HL-60 (cell line): Measurements from ENCODE around the gene RNF130.
A peak's percentile ranks its signal among the peaks of the same experiment; 100 is the strongest.

ENCODE experiments used
- DNase-seq, 2 experiments: peaks; one replicate each; pipeline ENCODE4 v3.0.0-alpha.2; 2010 to 2020; ENCODE audit warnings: low read depth in 1 of 2, low spot score in 1 of 2
- H3K27ac ChIP-seq: fragments of 250-450 bp; sonication (Bioruptor Pico); replicated peaks from 2 replicates; pipeline ENCODE4 v1.5.1; 2020; ENCODE audit warnings: mild to moderate bottlenecking, moderate library complexity
- H3K27me3 ChIP-seq: fragments of 250-450 bp; sonication (Bioruptor Pico); 2 replicates; pipeline ENCODE4 v1.5.1; 2021; ENCODE audit warnings: mild to moderate bottlenecking, moderate library complexity; ENCODE audit not compliant: insufficient read depth, poor library complexity, severe bottlenecking
- H3K4me3 ChIP-seq: replicated peaks from 2 replicates; pipeline ENCODE4 v1.5.1; 2011; ENCODE audit warnings: mild to moderate bottlenecking, control low read depth, low read length; ENCODE audit not compliant: insufficient read depth
- CTCF ChIP-seq: IDR thresholded peaks from one replicate; pipeline ENCODE4 v1.5.1; 2011; ENCODE audit warnings: low read length, control low read depth, inconsistent platforms; ENCODE audit not compliant: insufficient read depth
- GABPA ChIP-seq: IDR thresholded peaks from 2 replicates; pipeline ENCODE4 v1.6.1; 2012; ENCODE audit warnings: low read depth
- POLR2AphosphoS5 ChIP-seq: IDR thresholded peaks from 2 replicates; pipeline ENCODE4 v1.6.1; 2012; ENCODE audit warnings: low read depth
- SPI1 ChIP-seq: IDR thresholded peaks from 2 replicates; pipeline ENCODE4 v1.6.1; 2012; ENCODE audit warnings: low read depth, mild to moderate bottlenecking, borderline replicate concordance
- TF ChIP-seq, protein P1 (sequence below): IDR thresholded peaks from 2 replicates; pipeline ENCODE4 v1.6.1; 2012; ENCODE audit warnings: low read depth; ENCODE audit not compliant: insufficient replicate concordance

Gene RNF130

GRCh38 chr5:180068519-180069090, 3.0 kb downstream of the RNF130 start:
- DNase-seq: no peak
- peak overlapping the region; percentile 89 for H3K27ac ChIP-seq
- no peak overlapping the region for H3K4me3 ChIP-seq
- no peak for TF ChIP-seq POLR2AphosphoS5
- TF ChIP-seq GABPA: no peak
- no peak for TF ChIP-seq SPI1
- TF ChIP-seq, protein P1, sequence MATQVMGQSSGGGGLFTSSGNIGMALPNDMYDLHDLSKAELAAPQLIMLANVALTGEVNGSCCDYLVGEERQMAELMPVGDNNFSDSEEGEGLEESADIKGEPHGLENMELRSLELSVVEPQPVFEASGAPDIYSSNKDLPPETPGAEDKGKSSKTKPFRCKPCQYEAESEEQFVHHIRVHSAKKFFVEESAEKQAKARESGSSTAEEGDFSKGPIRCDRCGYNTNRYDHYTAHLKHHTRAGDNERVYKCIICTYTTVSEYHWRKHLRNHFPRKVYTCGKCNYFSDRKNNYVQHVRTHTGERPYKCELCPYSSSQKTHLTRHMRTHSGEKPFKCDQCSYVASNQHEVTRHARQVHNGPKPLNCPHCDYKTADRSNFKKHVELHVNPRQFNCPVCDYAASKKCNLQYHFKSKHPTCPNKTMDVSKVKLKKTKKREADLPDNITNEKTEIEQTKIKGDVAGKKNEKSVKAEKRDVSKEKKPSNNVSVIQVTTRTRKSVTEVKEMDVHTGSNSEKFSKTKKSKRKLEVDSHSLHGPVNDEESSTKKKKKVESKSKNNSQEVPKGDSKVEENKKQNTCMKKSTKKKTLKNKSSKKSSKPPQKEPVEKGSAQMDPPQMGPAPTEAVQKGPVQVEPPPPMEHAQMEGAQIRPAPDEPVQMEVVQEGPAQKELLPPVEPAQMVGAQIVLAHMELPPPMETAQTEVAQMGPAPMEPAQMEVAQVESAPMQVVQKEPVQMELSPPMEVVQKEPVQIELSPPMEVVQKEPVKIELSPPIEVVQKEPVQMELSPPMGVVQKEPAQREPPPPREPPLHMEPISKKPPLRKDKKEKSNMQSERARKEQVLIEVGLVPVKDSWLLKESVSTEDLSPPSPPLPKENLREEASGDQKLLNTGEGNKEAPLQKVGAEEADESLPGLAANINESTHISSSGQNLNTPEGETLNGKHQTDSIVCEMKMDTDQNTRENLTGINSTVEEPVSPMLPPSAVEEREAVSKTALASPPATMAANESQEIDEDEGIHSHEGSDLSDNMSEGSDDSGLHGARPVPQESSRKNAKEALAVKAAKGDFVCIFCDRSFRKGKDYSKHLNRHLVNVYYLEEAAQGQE: no peak
- no peak for TF ChIP-seq CTCF
- no peaks in the 10 kb centered on the region for H3K27me3 ChIP-seq

DNA sequence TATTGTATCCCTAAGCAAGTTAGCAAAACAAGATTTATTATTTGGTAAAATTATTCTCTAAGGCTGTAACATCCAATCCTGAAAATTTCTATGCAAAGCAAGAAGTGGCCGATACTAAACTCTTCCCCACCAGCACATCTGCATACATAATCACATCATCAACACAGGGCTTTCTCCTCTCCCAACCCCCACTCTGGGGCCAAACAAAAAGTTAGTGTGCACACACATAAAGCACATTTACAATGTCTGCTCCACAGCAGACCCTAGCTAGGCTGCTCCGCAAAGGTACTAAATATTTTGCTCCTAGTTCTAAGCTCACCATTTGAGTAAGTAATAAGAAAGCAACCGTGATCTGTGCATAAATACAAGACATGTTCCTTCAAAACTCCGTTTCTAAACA, 3.6 kb downstream of the RNF130 start:
- no peak overlapping the region for H3K27ac ChIP-seq
- no peaks in the 10 kb centered on the region for H3K27me3 ChIP-seq
- no peak for DNase-seq
- H3K4me3 ChIP-seq: no peak overlapping the region
- TF ChIP-seq CTCF (no peak), GABPA (no peak), SPI1 (no peak), POLR2AphosphoS5 (no peak)
- TF ChIP-seq, protein P1: no peak

DNA sequence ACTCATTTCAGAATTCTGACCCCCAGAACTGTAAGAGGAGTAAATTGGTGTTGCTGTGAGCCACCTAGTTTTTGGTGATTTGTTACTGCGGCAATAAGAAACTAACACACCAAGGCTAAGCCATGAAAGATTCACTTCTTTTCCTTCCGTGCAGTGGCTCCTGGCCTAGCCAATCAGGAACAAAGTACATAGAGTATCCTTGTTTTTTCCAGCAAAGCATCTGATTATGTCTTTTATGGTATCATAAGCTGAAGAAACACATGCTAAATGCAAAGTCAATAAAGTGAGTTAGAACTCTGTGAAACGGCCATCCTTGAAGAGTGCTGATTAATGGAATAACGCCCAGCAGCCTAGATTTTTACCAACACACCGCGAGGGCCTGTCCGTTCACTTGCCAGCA, 11.4 kb downstream of the RNF130 start:
- Histone ChIP-seq H3K27ac (no peak overlapping the region), H3K27me3 (no peaks in the 10 kb centered on the region), H3K4me3 (no peak overlapping the region)
- DNase-seq: no peak
- TF ChIP-seq GABPA (no peak), CTCF (no peak), SPI1 (no peak), POLR2AphosphoS5 (no peak)
- TF ChIP-seq, protein P1: no peak
